Measurements from ENCODE around the gene ADRB2. TPM values are rescaled to one million over a fixed set of nuclear protein-coding genes. Genes with fewer than 3 reads are reported as not detected.
A peak's percentile ranks its signal among the peaks of the same experiment; 100 is the strongest.
"Not testable (repeated sequence)": the region's sequence is repeated elsewhere in the genome, so short reads cannot be mapped to it uniquely, and the experiment has no call there.

Gene ADRB2
- polyA plus RNA-seq, 4 donors, result 0.13 to 0.81 (median 0.29) TPM

DNA sequence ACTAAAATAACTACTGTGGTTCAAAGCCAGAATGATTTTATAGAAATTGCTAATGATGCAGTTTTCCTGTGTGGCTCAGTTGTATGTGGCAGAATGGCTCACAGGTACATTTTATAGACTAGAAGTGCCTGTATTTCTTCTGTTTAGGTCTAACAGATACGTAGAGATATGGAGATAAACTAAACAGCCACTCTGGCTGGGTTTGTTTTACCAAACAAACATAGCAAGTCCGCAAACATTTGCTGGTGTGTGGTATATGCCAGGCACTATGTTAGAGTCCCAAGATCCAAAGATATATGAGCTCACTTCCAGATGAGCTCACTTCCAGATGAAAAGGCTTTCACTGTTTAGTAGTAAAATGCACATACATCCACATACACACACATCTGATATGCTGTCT, 24.4 kb downstream of the ADRB2 start:
- DNase-seq (ENCODE audit: low read depth in 4 of 4, low spot score in 3 of 4), result no peak

DNA sequence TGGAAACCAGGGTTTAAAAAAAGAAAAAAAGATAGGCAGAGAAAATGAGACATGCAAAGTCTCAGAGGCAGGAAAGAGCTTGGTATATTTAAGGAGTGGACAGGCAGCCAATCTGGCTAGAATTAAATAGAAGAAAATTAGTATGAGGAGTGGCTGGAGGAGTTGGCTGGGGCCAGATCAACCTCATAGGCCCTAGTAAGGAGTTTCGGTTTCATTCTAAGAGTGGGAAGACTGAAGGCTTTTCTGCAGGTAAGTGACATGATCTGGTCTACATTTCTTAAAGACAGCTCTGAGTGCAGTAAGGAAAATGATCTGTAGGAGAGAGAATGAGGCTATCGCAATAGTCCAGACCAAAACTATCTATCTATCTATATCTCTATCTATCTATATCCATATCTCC, 27.5 kb downstream of the ADRB2 start:
- no peak for DNase-seq (ENCODE audit: low read depth in 4 of 4, low spot score in 3 of 4)

DNA sequence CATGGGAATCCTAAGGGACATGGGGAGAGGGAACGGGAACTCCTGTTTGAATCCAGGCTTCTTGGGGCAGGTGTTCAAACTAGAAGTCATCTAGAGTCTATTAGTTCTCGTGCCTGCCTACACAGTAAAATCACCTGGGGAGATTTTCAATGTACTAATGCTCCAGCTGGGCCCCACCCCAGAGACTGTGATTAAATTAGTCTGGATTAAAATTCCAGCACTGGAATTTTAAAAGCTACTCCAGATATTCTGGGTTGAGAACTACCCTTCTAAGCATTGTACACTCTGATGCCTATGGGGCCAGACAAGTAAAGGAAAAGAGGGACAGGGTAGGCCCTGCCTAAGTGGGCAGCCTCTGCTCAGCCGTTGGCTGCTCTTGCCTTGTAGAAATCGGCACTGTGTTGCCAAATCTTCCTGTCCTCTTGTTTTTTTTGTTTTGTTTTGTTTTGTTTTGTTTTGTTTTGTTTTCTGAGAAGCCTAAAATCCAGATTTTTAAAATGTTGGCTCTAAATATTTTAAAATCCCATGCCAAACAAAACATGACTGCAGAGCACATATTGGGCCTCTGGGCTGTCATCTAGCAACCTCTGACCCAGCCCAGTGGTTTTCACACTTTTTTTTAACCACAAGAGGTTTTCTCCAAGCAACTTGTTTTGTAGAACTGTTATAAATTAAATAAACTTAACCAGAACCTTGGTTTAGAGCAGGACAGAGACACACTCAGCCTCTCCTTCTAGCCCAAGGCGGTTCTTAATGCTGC, 29.0 kb downstream of the ADRB2 start:
- DNase-seq (ENCODE audit: low read depth in 4 of 4, low spot score in 3 of 4), result no peak

DNA sequence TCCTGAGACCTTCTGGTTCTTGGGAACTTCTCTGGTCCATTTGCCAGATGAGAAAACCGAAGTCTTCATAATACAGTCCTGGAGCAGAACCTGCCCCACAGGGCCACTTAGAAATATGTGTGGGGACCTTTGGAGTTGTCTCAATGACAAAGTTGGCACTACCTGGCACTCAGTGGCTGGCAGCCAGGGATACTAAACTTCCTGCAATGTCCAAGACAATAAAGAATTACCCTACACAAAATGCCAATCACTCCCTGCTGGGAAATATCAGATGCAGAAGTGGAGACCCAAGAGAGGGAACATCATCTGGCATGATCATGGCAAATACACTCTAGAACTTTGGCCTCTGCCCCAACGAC, 29.6 kb downstream of the ADRB2 start:
- DNase-seq (ENCODE audit: low read depth in 4 of 4, low spot score in 3 of 4), result no peak

DNA sequence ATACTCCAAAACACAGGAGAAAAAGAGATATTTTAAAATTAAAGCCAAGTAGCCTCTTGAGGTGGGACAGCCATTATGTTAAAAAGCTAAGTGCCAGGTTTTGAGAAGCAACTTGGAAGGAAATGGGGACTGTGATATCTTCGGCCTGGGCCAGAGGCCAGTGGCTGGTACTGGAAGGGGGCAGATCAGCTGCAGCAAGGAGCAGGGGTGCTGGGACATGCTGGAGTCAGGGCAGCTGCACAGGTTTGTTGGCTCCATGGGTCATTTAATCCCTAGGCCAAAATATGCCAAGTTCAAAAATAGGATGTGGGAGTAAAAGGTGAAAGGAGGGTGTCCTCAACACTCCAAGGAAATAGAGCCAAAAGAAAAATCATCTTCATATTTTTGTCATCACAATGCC, 30.0 kb downstream of the ADRB2 start:
- DNase-seq (ENCODE audit: low read depth in 4 of 4, low spot score in 3 of 4), result no peak

DNA sequence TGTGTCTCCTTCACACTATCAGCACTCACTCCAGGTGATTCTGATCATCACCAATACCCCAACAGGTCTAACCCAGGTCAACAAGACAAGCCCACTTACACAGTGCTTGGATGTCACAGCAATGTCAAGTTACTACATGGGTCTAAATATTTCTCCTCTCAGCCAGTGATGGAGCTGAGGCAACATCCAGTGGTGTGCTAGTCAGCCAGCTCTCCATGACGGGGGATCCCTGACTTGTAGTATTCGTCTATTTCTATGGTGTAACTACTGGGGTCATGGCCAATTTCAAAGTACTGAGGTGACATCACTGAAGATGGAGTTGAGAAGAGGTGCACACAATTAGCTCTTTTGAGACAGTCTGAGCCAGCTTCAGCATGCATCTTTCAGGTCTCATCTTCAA, 31.1 kb downstream of the ADRB2 start:
- DNase-seq (ENCODE audit: low read depth in 4 of 4, low spot score in 3 of 4), result no peak

DNA sequence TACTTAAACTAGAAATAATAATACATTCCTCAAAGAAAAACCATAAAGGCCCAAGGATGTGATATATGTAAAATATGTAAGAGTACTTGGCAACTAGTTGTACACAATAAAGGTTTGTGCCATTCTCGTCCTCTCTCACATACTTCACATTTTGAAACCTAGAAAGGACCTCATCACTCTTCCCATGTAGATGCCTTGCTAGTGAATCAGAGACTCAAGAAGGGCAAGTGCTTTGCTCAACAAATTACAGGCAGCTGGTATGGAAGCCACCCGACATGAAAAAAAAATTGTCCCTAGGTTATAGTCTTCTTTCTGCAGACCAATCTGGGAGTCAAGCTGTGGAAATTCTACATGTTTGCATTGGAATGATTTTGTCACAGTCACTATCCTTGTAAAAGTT, 31.7 kb downstream of the ADRB2 start:
- DNase-seq (ENCODE audit: low read depth in 4 of 4, low spot score in 3 of 4), result no peak

DNA sequence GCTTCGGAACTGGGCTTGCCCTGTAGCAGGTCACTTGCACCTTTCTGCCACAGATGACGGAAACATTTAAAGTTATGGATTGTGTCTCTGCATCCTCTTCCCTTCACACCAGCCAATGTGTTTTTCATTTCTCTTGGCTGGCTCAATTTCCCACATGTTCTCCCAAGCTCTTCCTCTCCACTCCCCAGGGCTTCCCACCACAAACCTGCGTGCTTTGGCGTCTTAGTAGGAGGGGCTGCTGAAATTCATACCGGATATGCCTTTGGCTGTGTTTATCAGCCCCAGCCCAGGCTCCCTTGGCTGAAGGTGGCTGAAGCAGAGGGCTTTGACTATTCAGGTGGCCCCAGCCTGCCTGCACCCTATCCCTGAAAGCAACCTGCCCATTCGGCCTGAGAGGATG, 32.1 kb downstream of the ADRB2 start:
- DNase-seq (ENCODE audit: low read depth in 4 of 4, low spot score in 3 of 4), result no peak

DNA sequence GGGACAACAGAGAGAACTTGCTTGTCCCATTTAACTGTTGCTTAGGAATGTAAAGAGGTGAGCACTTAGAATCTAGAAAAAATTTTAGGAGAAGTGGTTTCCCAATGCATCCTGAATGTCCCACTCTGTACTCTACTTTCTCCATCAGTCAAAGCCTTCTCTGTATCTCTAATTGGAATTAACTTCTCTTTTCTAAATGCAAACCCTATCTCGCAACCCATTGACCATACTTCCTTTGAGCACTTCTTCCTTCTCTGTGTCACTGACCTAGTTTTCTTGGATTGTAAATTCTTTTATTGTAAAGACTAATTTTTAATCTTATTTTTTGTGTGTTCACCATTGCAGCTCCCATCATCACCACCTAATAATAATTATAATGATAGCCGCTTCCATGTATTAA, 33.3 kb downstream of the ADRB2 start:
- DNase-seq (ENCODE audit: low read depth in 4 of 4, low spot score in 3 of 4), result no peak

DNA sequence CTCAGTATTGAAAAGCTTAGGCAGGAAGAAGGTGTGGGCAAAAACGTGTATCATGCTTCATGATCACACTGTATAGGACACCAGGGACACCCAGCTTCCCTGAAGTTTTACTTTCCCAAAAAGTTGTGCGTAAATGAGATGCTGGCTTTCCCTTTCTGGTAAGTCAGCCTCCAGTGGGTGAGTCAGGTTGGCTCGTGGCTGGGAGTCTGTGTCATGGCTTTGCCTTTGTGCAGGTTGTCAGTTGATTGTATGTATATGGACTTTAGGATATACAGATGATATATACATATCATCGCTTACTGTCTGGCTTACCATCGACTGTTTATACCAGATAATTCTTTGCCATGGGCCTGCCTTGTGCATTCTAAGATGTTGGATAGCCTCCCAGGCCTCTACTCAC, 34.2 kb downstream of the ADRB2 start:
- no peak for DNase-seq (ENCODE audit: low read depth in 4 of 4, low spot score in 3 of 4)

DNA sequence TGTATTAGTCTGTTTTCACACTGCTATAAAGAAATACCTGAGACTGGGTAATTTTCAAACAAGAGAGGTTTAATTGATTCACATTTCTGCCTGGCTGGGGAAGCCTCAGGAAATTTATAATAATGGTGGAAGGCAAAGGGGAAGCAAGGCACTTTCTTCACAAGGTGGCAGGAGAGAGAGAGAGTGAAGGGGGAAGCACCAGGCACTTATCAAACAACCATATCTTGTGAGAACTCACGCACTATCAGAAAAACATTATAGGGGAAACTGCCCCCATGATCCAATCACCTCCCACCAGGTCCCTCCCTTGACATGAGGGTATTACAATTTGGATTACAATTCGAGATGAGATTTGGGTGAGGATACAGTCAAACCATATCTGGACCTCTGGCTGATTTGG, 34.7 kb downstream of the ADRB2 start:
- no peak for DNase-seq (ENCODE audit: low read depth in 4 of 4, low spot score in 3 of 4)

DNA sequence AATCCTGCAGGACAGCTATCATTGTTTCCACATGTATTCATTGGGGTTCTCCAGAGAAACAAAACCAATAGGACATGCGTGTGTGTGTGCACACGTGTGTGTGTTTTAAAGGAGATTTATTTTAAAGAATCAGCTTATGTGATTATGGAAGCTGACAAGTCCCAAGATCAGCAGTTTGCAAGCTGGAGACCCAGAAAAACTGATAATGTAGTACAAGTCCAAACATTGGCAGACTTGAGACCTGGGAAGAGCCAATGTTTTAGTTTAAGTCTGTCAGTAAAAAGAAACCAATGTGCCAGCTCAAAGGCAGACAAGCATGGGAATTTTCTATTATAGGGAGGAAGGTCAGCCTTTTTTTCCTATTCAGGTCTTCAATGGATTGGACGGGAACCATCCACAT, 35.3 kb downstream of the ADRB2 start:
- no peak for DNase-seq (ENCODE audit: low read depth in 4 of 4, low spot score in 3 of 4)

DNA sequence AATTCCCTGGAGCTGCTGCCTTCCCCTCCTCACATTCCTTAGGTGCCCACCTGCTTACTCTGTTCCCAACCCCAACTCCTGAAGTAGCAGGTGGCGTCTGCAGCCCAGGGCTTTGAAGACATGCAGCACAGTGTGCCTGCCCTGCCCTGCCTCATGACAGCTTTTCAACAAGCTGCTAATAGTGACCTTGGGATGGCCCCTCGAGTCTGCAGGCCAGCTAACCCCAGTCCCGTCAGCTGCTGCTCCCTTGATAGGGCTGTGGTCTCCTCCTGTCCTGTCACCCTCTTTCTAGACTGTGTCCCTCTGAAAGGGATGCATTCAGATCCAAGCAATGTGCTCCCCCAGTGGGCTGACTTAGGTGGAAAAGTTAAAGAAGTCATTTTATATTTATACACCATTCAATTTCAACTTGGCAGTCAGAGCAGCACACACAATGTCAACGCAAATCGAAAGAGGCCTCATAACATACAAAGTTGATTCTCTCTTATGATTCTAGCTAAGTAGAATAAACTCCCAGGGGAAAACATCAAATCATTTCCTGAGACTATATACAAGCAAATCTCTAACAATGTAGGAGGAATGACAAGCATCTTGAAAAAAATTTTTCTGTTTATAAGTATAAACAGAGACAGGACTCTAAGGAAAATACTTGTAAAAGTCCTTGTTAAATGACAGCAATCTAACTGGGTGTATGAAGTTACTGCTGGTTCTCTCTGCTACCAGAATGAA, 37.9 kb downstream of the ADRB2 start:
- peak in 1 of 4 donors; percentile 5 for DNase-seq (ENCODE audit: low read depth in 4 of 4, low spot score in 3 of 4)

DNA sequence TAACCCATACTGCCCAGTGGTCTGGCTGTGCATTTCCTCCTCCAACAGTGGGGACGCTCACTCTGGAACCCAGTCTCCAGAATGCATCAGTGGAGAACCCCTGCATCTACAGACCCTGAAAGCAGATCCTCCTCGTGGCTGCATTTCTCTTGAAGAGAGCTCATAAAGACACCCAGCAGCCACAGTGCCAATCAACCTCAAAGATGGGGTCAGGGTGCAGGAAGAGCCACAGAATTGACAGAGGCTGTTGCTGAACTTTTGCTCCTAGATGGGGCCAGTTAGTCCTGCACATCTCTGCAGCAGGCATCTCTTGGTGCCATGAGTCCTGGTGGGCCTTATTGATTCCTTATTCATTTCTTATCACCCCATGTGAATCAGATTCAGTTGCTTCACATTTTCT, 39.6 kb downstream of the ADRB2 start:
- DNase-seq (ENCODE audit: low read depth in 4 of 4, low spot score in 3 of 4), result no peak

DNA sequence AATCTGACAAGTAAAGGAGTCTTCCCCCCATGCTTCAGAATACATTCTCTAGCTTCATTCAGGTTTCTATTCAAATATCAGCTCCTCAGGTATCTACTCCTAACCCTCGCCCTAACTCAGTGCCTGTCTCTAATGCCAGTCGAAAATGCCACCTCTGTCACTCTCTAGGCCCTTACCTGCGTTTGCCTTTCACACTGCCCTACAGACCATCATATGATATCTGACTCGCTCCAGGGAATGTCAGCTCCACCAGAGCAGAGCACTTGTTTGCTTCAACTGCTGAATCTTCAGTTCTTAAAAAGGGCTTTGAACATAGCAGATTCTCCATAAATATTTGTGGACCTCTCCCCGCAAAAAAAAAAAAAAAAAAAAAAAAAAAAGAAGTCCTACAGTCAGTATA, 46.7 kb downstream of the ADRB2 start:
- DNase-seq (ENCODE audit: low read depth in 4 of 4, low spot score in 3 of 4), result no peak

DNA sequence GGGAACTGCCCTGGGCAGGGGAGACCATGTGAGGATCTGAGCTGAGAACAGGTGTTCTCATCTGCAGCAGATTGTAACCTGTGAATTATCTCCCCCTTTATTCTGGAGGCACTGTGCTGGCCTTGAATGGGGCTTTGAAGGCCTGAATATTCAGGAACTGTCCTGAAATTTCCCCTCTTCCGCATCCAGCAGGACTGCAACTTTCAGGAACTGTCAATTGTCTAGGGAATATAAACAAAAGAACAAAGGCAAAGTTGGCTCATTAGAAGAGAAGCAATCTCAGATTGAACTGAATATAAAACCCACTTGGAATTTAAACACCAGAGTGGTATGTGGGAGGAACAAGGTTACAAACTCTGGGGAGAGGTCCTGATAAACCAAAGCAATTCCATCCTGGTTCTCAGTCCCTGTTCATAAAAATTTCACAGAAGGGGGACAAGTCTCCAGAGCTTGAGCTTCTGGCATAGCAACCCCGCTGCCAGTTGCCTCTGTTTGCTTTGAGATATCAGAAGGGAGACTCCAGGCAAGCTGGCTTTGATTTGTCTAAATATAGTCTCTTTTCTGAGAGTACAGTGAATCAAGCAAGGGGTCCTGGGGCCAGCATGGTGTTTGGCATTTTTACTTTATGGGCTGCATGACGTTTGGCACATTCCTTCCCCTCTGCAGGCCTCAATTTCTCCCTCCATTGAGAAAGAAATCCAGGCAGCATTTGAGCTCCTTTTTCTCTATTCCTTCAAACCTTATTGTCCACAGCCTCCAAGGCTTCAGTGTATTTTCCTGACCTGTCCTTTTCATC, 47.5 kb downstream of the ADRB2 start:
- DNase-seq (ENCODE audit: low read depth in 4 of 4, low spot score in 3 of 4), result no peak

DNA sequence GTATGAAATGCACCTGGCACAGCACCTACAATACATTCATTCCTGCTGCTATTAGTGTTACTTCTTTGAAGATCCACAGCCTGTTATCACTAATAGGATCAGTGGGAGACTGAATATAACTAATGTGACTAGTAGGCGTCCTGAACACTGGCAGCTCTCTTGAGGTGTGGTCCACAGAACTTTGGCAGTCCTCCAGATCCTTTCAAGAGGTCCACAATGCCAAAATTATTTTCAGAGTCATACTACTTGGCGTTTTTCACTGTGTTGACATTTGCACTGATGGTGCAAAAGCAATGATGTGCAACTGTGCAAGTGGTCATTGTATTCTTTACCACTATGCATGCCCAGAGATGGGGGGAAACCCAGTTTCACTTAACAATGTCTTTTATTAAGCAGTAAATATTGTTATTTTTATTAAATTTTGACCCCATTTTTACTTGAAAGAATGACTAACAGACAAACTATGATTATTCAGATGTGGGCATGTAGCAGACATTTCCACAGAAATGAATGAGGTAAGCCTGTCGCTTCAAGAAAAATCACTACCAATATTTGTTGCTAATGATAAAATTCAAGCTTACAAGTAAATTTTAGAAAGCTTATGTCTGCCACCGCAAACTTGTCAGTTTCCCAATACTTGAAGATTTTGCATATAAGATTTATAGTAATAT, 48.9 kb downstream of the ADRB2 start:
- DNase-seq (ENCODE audit: low read depth in 4 of 4, low spot score in 3 of 4), result no peak

DNA sequence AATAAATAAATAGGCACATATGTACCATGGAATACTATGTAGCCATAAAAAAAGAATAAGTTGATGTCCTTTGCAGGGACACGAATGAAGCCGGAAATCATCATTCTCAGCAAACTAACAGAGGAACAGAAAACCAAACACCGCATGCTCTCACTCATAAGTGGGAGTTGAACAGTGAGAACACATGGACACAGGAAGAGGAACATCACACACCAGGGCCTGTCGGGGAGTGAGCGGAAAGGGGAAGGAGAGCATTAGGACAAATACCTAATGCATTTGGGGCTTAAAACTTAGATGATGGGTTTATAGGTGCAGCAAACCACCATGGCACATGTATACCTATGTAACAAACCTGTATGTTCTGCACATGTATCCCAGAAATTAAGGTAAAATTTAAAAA, 51.0 kb downstream of the ADRB2 start:
- DNase-seq (ENCODE audit: low read depth in 4 of 4, low spot score in 3 of 4), result not testable (repeated sequence)
